HEK293 (cell line): ENCODE results near the gene DPYSL5.

Experiments used
- CTCF ChIA-PET: fragments of 350-600 bp; formaldehyde crosslinking; extraction: SDS; loops from one replicate; lab custom pipeline; 2021; ENCODE audit warnings: antibody characterized with exemption; lab: Yijun Ruan, JAX
- POLR2A ChIA-PET: fragments of 300-600 bp; formaldehyde crosslinking; extraction: SDS; loops from one replicate; lab custom pipeline; 2020; ENCODE audit warnings: antibody characterized with exemption, inconsistent platforms; lab: Yijun Ruan, JAX
- H3K27ac ChIP-seq: fragments of 200-500 bp; sonication (Bioruptor generic); 2 replicates; pipeline ENCODE4 v1.5.1; 2014; ENCODE audit warnings: low read depth, low read length, control low read depth, inconsistent platforms; ENCODE audit errors: extremely low read depth
- H3K36me3 ChIP-seq, 2 experiments: fragments of 200-500 bp in 1 of 2; sonication (Bioruptor generic) in 1 of 2; 1 replicate in 1 of 2; 2 replicates in 1 of 2; pipeline ENCODE4 v1.5.1; 2014 to 2017; ENCODE audit warnings: inconsistent platforms in 2 of 2, low read length in 2 of 2; ENCODE audit not compliant: control insufficient read depth in 2 of 2, insufficient read depth in 1 of 2
- H3K4me1 ChIP-seq: fragments of 200-500 bp; sonication (Bioruptor generic); 2 replicates; pipeline ENCODE4 v1.5.1; 2014; ENCODE audit warnings: mild to moderate bottlenecking, low read length, inconsistent platforms; ENCODE audit not compliant: control insufficient read depth, insufficient read depth
- H3K4me3 ChIP-seq: 2 replicates; pipeline ENCODE4 v1.5.1; 2011; ENCODE audit warnings: low read depth, mild to moderate bottlenecking, control low read depth, low read length, moderate library complexity
- H3K9me3 ChIP-seq: fragments of 200-500 bp; sonication (Bioruptor generic); 2 replicates; pipeline ENCODE4 v1.5.1; 2014; ENCODE audit warnings: low read depth, low read length, inconsistent platforms; ENCODE audit not compliant: control insufficient read depth, insufficient read depth
- EGR2 ChIP-seq: fragments of 450-650 bp; formaldehyde crosslinking; IDR thresholded peaks from 2 replicates; pipeline ENCODE4 v1.5.1; 2016; ENCODE audit warnings: low read depth, missing biosample characterization, missing genetic modification characterization
- KLF10 ChIP-seq: fragments of 450-650 bp; IDR thresholded peaks from 2 replicates; pipeline ENCODE4 v1.5.1; 2018; ENCODE audit warnings: missing biosample characterization, mild to moderate bottlenecking, missing genetic modification characterization
- RBAK ChIP-seq: fragments of 450-650 bp; formaldehyde crosslinking; IDR thresholded peaks from 2 replicates; pipeline ENCODE4 v1.5.1; 2016; ENCODE audit warnings: missing biosample characterization, missing genetic modification characterization
- SP2 ChIP-seq: fragments of 450-650 bp; formaldehyde crosslinking; IDR thresholded peaks from 2 replicates; pipeline ENCODE4 v1.5.1; 2016; ENCODE audit warnings: missing biosample characterization, missing genetic modification characterization
- YY2 ChIP-seq: fragments of 450-650 bp; formaldehyde crosslinking; IDR thresholded peaks from 2 replicates; pipeline ENCODE4 v1.5.1; 2016; ENCODE audit warnings: missing biosample characterization, missing genetic modification characterization
- ZFP69B ChIP-seq: fragments of 450-650 bp; formaldehyde crosslinking; IDR thresholded peaks from 2 replicates; pipeline ENCODE4 v1.5.1; 2016; ENCODE audit warnings: missing biosample characterization, missing genetic modification characterization
- ZNF121 ChIP-seq: fragments of 450-650 bp; formaldehyde crosslinking; IDR thresholded peaks from 2 replicates; pipeline ENCODE4 v1.5.1; 2016; ENCODE audit warnings: missing biosample characterization, missing genetic modification characterization
- ZNF146 ChIP-seq: fragments of 450-650 bp; formaldehyde crosslinking; IDR thresholded peaks from 2 replicates; pipeline ENCODE4 v1.5.1; 2016; ENCODE audit warnings: missing biosample characterization, missing genetic modification characterization
- ZNF274 ChIP-seq, 2 experiments: fragments of 200-500 bp in 1 of 2; fragments of 450-650 bp in 1 of 2; sonication (Bioruptor generic) in 1 of 2; formaldehyde crosslinking in 1 of 2; IDR thresholded peaks; 2 replicates each; pipeline versions ENCODE4 v1.5.1 to v1.6.1; 2014 to 2016; ENCODE audit warnings: borderline replicate concordance in 1 of 2, inconsistent platforms in 1 of 2, low read length in 1 of 2, missing biosample characterization in 1 of 2, missing genetic modification characterization in 1 of 2
- ZNF335 ChIP-seq: fragments of 450-650 bp; formaldehyde crosslinking; conservative IDR thresholded peaks from 2 replicates; pipeline ENCODE4 v1.5.1; 2016; ENCODE audit warnings: missing biosample characterization, missing genetic modification characterization
- ZNF394 ChIP-seq: fragments of 450-650 bp; formaldehyde crosslinking; IDR thresholded peaks from 2 replicates; pipeline ENCODE4 v1.5.1; 2016; ENCODE audit warnings: missing biosample characterization, missing genetic modification characterization, mild to moderate bottlenecking, moderate library complexity, borderline replicate concordance
- ZNF548 ChIP-seq: fragments of 450-650 bp; formaldehyde crosslinking; IDR thresholded peaks from 2 replicates; pipeline ENCODE4 v1.5.1; 2016; ENCODE audit warnings: missing biosample characterization, missing genetic modification characterization
- ZNF549 ChIP-seq: fragments of 450-650 bp; IDR thresholded peaks from 2 replicates; pipeline ENCODE4 v1.5.1; 2018; ENCODE audit warnings: missing biosample characterization, missing genetic modification characterization, mild to moderate bottlenecking, inconsistent platforms, moderate library complexity
- ZNF596 ChIP-seq: fragments of 450-650 bp; IDR thresholded peaks from 2 replicates; pipeline ENCODE4 v1.5.0; 2018; ENCODE audit warnings: missing biosample characterization, mild to moderate bottlenecking, missing genetic modification characterization, moderate library complexity
- TF ChIP-seq, protein P1 (sequence below): fragments of 450-650 bp; formaldehyde crosslinking; IDR thresholded peaks from 2 replicates; pipeline ENCODE4 v1.5.1; 2017; ENCODE audit warnings: missing biosample characterization, mild to moderate bottlenecking, missing genetic modification characterization, moderate library complexity
- TF ChIP-seq, protein P2 (sequence below): fragments of 450-650 bp; formaldehyde crosslinking; IDR thresholded peaks from 2 replicates; pipeline ENCODE4 v1.5.1; 2016; ENCODE audit warnings: missing biosample characterization, missing genetic modification characterization, low read depth
- TF ChIP-seq, protein P3 (sequence below): fragments of 450-650 bp; formaldehyde crosslinking; IDR thresholded peaks from 2 replicates; pipeline ENCODE4 v1.5.1; 2016; ENCODE audit warnings: missing biosample characterization, missing genetic modification characterization, borderline replicate concordance
- TF ChIP-seq, protein P4 (sequence below): fragments of 450-650 bp; formaldehyde crosslinking; IDR thresholded peaks from 2 replicates; pipeline ENCODE4 v1.5.1; 2016; ENCODE audit warnings: missing biosample characterization, missing genetic modification characterization
- TF ChIP-seq, protein P5 (sequence below): IDR thresholded peaks from 2 replicates; pipeline ENCODE4 v1.6.1; 2011; ENCODE audit warnings: mild to moderate bottlenecking, low read depth, low read length, borderline replicate concordance
- TF ChIP-seq, protein P6 (sequence below): fragments of 450-650 bp; formaldehyde crosslinking; IDR thresholded peaks from 2 replicates; pipeline ENCODE4 v1.5.1; 2016; ENCODE audit warnings: missing biosample characterization, missing genetic modification characterization

Gene DPYSL5

DNA sequence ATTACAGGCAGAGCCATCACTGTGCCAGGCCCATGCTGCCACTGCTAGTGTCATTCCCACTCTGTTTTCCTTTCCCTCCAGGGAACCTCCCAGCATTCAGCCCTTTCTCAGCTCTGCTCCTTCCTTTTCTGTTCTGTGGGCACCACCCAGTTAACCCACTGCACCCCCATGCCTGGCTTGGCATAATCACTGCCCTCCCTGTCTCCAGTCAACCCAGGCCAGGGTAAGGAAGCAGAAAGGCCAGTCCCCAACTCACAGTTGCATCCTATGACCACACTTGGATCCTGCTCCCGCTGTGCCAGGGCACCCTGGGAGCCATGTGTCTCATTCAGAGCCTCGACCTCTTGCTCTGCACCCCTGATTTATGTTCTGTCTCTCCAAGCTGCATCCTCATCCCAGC lies 32.2 kb downstream of the DPYSL5 start:
- H3K4me3 ChIP-seq, result no peak overlapping the region
- TF ChIP-seq ZNF549 (tag by site-specific recombination) (no peak), SP2 (tag by site-specific recombination) (no peak), ZNF146 (tag by site-specific recombination) (no peak), EGR2 (tag by site-specific recombination) (no peak), ZFP69B (no peak), ZNF274 (IDR thresholded peaks at IDR 0.05; ENCODE audit: low read length) (no peak), ZNF274 (tag by site-specific recombination; IDR thresholded peaks at IDR 0.05; ENCODE audit: borderline replicate concordance) (no peak), YY2 (tag by site-specific recombination) (no peak), RBAK (tag by site-specific recombination) (no peak), ZNF394 (tag by site-specific recombination) (no peak), ZNF121 (no peak; the same call in 1 of the 2 replicates), ZNF548 (tag by site-specific recombination) (no peak), ZNF335 (tag by site-specific recombination) (no peak), KLF10 (tag by site-specific recombination) (no peak), ZNF596 (tag by site-specific recombination) (no peak)
- TF ChIP-seq, protein P1, sequence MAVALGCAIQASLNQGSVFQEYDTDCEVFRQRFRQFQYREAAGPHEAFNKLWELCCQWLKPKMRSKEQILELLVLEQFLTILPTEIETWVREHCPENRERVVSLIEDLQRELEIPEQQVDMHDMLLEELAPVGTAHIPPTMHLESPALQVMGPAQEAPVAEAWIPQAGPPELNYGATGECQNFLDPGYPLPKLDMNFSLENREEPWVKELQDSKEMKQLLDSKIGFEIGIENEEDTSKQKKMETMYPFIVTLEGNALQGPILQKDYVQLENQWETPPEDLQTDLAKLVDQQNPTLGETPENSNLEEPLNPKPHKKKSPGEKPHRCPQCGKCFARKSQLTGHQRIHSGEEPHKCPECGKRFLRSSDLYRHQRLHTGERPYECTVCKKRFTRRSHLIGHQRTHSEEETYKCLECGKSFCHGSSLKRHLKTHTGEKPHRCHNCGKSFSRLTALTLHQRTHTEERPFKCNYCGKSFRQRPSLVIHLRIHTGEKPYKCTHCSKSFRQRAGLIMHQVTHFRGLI (tag by site-specific recombination), result no peak
- TF ChIP-seq, protein P2, sequence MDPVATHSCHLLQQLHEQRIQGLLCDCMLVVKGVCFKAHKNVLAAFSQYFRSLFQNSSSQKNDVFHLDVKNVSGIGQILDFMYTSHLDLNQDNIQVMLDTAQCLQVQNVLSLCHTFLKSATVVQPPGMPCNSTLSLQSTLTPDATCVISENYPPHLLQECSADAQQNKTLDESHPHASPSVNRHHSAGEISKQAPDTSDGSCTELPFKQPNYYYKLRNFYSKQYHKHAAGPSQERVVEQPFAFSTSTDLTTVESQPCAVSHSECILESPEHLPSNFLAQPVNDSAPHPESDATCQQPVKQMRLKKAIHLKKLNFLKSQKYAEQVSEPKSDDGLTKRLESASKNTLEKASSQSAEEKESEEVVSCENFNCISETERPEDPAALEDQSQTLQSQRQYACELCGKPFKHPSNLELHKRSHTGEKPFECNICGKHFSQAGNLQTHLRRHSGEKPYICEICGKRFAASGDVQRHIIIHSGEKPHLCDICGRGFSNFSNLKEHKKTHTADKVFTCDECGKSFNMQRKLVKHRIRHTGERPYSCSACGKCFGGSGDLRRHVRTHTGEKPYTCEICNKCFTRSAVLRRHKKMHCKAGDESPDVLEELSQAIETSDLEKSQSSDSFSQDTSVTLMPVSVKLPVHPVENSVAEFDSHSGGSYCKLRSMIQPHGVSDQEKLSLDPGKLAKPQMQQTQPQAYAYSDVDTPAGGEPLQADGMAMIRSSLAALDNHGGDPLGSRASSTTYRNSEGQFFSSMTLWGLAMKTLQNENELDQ (tag by site-specific recombination), result no peak
- TF ChIP-seq, protein P3, sequence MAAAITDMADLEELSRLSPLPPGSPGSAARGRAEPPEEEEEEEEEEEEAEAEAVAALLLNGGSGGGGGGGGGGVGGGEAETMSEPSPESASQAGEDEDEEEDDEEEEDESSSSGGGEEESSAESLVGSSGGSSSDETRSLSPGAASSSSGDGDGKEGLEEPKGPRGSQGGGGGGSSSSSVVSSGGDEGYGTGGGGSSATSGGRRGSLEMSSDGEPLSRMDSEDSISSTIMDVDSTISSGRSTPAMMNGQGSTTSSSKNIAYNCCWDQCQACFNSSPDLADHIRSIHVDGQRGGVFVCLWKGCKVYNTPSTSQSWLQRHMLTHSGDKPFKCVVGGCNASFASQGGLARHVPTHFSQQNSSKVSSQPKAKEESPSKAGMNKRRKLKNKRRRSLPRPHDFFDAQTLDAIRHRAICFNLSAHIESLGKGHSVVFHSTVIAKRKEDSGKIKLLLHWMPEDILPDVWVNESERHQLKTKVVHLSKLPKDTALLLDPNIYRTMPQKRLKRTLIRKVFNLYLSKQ (tag by site-specific recombination), result no peak
- TF ChIP-seq, protein P4, sequence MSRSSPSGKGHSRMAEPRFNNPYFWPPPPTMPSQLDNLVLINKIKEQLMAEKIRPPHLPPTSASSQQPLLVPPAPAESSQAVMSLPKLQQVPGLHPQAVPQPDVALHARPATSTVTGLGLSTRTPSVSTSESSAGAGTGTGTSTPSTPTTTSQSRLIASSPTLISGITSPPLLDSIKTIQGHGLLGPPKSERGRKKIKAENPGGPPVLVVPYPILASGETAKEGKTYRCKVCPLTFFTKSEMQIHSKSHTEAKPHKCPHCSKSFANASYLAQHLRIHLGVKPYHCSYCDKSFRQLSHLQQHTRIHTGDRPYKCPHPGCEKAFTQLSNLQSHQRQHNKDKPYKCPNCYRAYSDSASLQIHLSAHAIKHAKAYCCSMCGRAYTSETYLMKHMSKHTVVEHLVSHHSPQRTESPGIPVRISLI, result no peak
- TF ChIP-seq, protein P5, sequence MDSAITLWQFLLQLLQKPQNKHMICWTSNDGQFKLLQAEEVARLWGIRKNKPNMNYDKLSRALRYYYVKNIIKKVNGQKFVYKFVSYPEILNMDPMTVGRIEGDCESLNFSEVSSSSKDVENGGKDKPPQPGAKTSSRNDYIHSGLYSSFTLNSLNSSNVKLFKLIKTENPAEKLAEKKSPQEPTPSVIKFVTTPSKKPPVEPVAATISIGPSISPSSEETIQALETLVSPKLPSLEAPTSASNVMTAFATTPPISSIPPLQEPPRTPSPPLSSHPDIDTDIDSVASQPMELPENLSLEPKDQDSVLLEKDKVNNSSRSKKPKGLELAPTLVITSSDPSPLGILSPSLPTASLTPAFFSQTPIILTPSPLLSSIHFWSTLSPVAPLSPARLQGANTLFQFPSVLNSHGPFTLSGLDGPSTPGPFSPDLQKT, result no peak
- TF ChIP-seq, protein P6, sequence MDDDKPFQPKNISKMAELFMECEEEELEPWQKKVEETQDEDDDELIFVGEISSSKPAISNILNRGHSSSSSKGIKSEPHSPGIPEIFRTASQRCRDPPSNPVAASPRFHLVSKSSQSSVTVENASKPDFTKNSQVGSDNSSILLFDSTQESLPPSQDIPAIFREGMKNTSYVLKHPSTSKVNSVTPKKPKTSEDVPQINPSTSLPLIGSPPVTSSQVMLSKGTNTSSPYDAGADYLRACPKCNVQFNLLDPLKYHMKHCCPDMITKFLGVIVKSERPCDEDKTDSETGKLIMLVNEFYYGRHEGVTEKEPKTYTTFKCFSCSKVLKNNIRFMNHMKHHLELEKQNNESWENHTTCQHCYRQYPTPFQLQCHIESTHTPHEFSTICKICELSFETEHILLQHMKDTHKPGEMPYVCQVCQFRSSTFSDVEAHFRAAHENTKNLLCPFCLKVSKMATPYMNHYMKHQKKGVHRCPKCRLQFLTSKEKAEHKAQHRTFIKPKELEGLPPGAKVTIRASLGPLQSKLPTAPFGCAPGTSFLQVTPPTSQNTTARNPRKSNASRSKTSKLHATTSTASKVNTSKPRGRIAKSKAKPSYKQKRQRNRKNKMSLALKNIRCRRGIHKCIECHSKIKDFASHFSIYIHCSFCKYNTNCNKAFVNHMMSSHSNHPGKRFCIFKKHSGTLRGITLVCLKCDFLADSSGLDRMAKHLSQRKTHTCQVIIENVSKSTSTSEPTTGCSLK, result no peak
- H3K36me3 ChIP-seq, result peaks cover 0 to 12% of the 10 kb centered on the region in 2 experiments; a peak in 1 of 3 replicates
- ChIA-PET CTCF (interaction anchor here (0.9 kb wide), 1 partner anchor 34 kb away, joined by 3 read pairs; no protein-coding TSS in a partner anchor), POLR2A (no interaction called here)
- H3K9me3 ChIP-seq, result no peaks in the 10 kb centered on the region
- H3K27ac ChIP-seq, result no peak overlapping the region
- H3K4me1 ChIP-seq, result no peaks in the 10 kb centered on the region
